Hematopoietic multipotent progenitor cell treated with erythropoietin and hydrocortisone succinate and interleukin-3 and kit ligand, for 8 days (in vitro differentiated cells): ENCODE results near the gene JARID2.
"Not testable (repeated sequence)": the region's sequence is repeated elsewhere in the genome, so short reads cannot be mapped to it uniquely, and the experiment has no call there.

Experiments used
- DNase-seq: peaks from one replicate; pipeline ENCODE4 v3.0.0-alpha.2; 2015

The JARID2 gene

GRCh38 chr6:15265787-15266186 is 19.9 kb downstream of the JARID2 start:
- DNase-seq, result no peak

GRCh38 chr6:15266423-15266996 is 20.6 kb downstream of the JARID2 start:
- DNase-seq, result peak; percentile 53

- no peak for DNase-seq
Observed at GRCh38 chr6:15267221-15267620, 21.4 kb downstream of the JARID2 start.

GRCh38 chr6:15268137-15268908 is 22.5 kb downstream of the JARID2 start:
- no peak for DNase-seq

GRCh38 chr6:15269011-15269410 is 23.1 kb downstream of the JARID2 start:
- peak; percentile 85 for DNase-seq

- DNase-seq, result no peak
Observed at GRCh38 chr6:15269619-15270018, 23.8 kb downstream of the JARID2 start.

- DNase-seq, result no peak
Observed at GRCh38 chr6:15270402-15270801, 24.5 kb downstream of the JARID2 start.

GRCh38 chr6:15272562-15272961 is 26.7 kb downstream of the JARID2 start:
- no peak for DNase-seq

- no peak for DNase-seq
Observed at GRCh38 chr6:15274692-15275387, 29.0 kb downstream of the JARID2 start.

- DNase-seq, result no peak
Observed at GRCh38 chr6:15276036-15276985, 30.4 kb downstream of the JARID2 start.

- no peak for DNase-seq
Observed at GRCh38 chr6:15279047-15279661, 33.3 kb downstream of the JARID2 start.

- DNase-seq, result no peak
Observed at GRCh38 chr6:15280028-15280427, 34.2 kb downstream of the JARID2 start.

- DNase-seq, result no peak
Observed at GRCh38 chr6:15280961-15281360, 35.1 kb downstream of the JARID2 start.

- DNase-seq, result no peak
Observed at GRCh38 chr6:15282334-15282733, 36.5 kb downstream of the JARID2 start.

GRCh38 chr6:15283986-15284361 is 38.1 kb downstream of the JARID2 start:
- DNase-seq, result no peak

- no peak for DNase-seq
Observed at GRCh38 chr6:15284743-15285142, 38.9 kb downstream of the JARID2 start.

GRCh38 chr6:15285682-15286294 is 39.9 kb downstream of the JARID2 start:
- peak; percentile 46 for DNase-seq

GRCh38 chr6:15287670-15288375 is 42.0 kb downstream of the JARID2 start:
- DNase-seq, result peak; percentile 46

GRCh38 chr6:15288856-15289255 is 43.0 kb downstream of the JARID2 start:
- DNase-seq, result no peak

- DNase-seq, result not testable (repeated sequence)
Observed at GRCh38 chr6:15289456-15289855, 43.6 kb downstream of the JARID2 start.

- no peak for DNase-seq
Observed at GRCh38 chr6:15290067-15290680, 44.3 kb downstream of the JARID2 start.
